ENCODE measurements around the gene JMY.
A peak's percentile ranks its signal among the peaks of the same experiment; 100 is the strongest.

The JMY gene

GRCh38 chr5:79330071-79330470 lies 94.1 kb downstream of the JMY start:
- H3K36me3 ChIP-seq (replicated peaks; ENCODE audit: insufficient read depth, low read length): no peaks in the 10 kb centered on the region
- H3K9me3 ChIP-seq (replicated peaks; ENCODE audit: insufficient read depth, low read length): no peaks in the 10 kb centered on the region
- no peak overlapping the region for H2AFZ ChIP-seq (ENCODE audit: low read length)
- no peak overlapping the region for H3K9ac ChIP-seq (ENCODE audit: low read length)
- H4K20me1 ChIP-seq (ENCODE audit: insufficient read depth, low read length): no peaks in the 10 kb centered on the region
- no peaks in the 10 kb centered on the region for H3K79me2 ChIP-seq (ENCODE audit: low read length)
- DNase-seq: no peak
- no peaks in the 10 kb centered on the region for H3F3A ChIP-seq (ENCODE audit: insufficient read depth, low read length)
- no peaks in the 10 kb centered on the region for H3K9me2 ChIP-seq (replicated peaks; ENCODE audit: insufficient read depth, low read length)
- H3K4me3 ChIP-seq (ENCODE audit: low read length): no peak overlapping the region
- H3K4me2 ChIP-seq (ENCODE audit: low read depth, low read length): no peak overlapping the region
- no peaks in the 10 kb centered on the region for H3K27me3 ChIP-seq (replicated peaks; ENCODE audit: insufficient read depth, low read length)
- no peak for TF ChIP-seq EZH2phosphoT487 (IDR thresholded peaks at IDR 0.05; ENCODE audit: low read length)
- no peak for TF ChIP-seq CTCF (IDR thresholded peaks at IDR 0.05; ENCODE audit: low read length)
- TF ChIP-seq EZH2 (optimal IDR thresholded peaks at IDR 0.05; ENCODE audit: low read depth, low read length): no peak
- no peak overlapping the region for H3K27ac ChIP-seq (ENCODE audit: low read length)
- no peaks in the 10 kb centered on the region for H3K4me1 ChIP-seq (ENCODE audit: low read length)

- H3K4me3 ChIP-seq (ENCODE audit: low read length): no peak overlapping the region
- H3K4me2 ChIP-seq (ENCODE audit: low read depth, low read length): no peak overlapping the region
- no peaks in the 10 kb centered on the region for H3K4me1 ChIP-seq (ENCODE audit: low read length)
- no peak overlapping the region for H2AFZ ChIP-seq (ENCODE audit: low read length)
- no peak overlapping the region for H3K27ac ChIP-seq (ENCODE audit: low read length)
- H3K9ac ChIP-seq (ENCODE audit: low read length): no peak overlapping the region
- no peaks in the 10 kb centered on the region for H3K27me3 ChIP-seq (replicated peaks; ENCODE audit: insufficient read depth, low read length)
- H3K36me3 ChIP-seq (replicated peaks; ENCODE audit: insufficient read depth, low read length): no peaks in the 10 kb centered on the region
- H3K9me3 ChIP-seq (replicated peaks; ENCODE audit: insufficient read depth, low read length): no peaks in the 10 kb centered on the region
- no peak for DNase-seq
- no peaks in the 10 kb centered on the region for H4K20me1 ChIP-seq (ENCODE audit: insufficient read depth, low read length)
- H3F3A ChIP-seq (ENCODE audit: insufficient read depth, low read length): no peaks in the 10 kb centered on the region
- H3K9me2 ChIP-seq (replicated peaks; ENCODE audit: insufficient read depth, low read length): no peaks in the 10 kb centered on the region
- no peaks in the 10 kb centered on the region for H3K79me2 ChIP-seq (ENCODE audit: low read length)
- TF ChIP-seq EZH2 (optimal IDR thresholded peaks at IDR 0.05; ENCODE audit: low read depth, low read length): no peak
- TF ChIP-seq CTCF (IDR thresholded peaks at IDR 0.05; ENCODE audit: low read length): peak; percentile 3; the same call in 1 of the 2 replicates
Measured at GRCh38 chr5:79333852-79334557, 98.1 kb downstream of the JMY start.

GRCh38 chr5:79346420-79346824 lies 110.5 kb downstream of the JMY start:
- Histone ChIP-seq H3K9me3 (replicated peaks; ENCODE audit: insufficient read depth, low read length) (no peaks in the 10 kb centered on the region), H3K79me2 (ENCODE audit: low read length) (no peaks in the 10 kb centered on the region), H3F3A (ENCODE audit: insufficient read depth, low read length) (no peaks in the 10 kb centered on the region), H3K27me3 (replicated peaks; ENCODE audit: insufficient read depth, low read length) (no peaks in the 10 kb centered on the region), H2AFZ (ENCODE audit: low read length) (no peak overlapping the region), H3K4me2 (ENCODE audit: low read depth, low read length) (no peak overlapping the region), H3K36me3 (replicated peaks; ENCODE audit: insufficient read depth, low read length) (no peaks in the 10 kb centered on the region), H3K9ac (ENCODE audit: low read length) (no peak overlapping the region), H3K9me2 (replicated peaks; ENCODE audit: insufficient read depth, low read length) (no peaks in the 10 kb centered on the region), H4K20me1 (ENCODE audit: insufficient read depth, low read length) (no peaks in the 10 kb centered on the region), H3K4me1 (ENCODE audit: low read length) (no peaks in the 10 kb centered on the region; the same call in 1 of the 2 replicates), H3K27ac (ENCODE audit: low read length) (no peak overlapping the region), H3K4me3 (ENCODE audit: low read length) (no peak overlapping the region)
- DNase-seq: no peak
- TF ChIP-seq EZH2phosphoT487 (IDR thresholded peaks at IDR 0.05; ENCODE audit: low read length) (no peak), EZH2 (optimal IDR thresholded peaks at IDR 0.05; ENCODE audit: low read depth, low read length) (no peak), CTCF (IDR thresholded peaks at IDR 0.05; ENCODE audit: low read length) (no peak)

Data from MM.1S (cell line).